Measurements from ENCODE around the gene CTSA. TPM values are rescaled to one million over a fixed set of nuclear protein-coding genes. Genes with fewer than 3 reads are reported as not detected.

CTSA gene
- total and polyA plus RNA-seq, 2 experiments from 2014 or later = 39.9 to 63.9 TPM

- no peak for TF ChIP-seq CTCF (conservative IDR thresholded peaks at IDR 0.05; ENCODE audit: low read depth in 2 of 2)
Measured at GRCh38 chr20:45859916-45860315, 31.2 kb upstream of the CTSA start (continued).

GRCh38 chr20:45860560-45861220 lies 30.4 kb upstream of the CTSA start:
- no peaks in the 10 kb centered on the region for H3F3A ChIP-seq (replicated peaks; ENCODE audit: low read depth)
- Mint-ChIP-seq H3K36me3 (ENCODE audit: low read depth) (peaks cover 3% of the 10 kb centered on the region; the same call in 2 of the 3 replicates), H3K4me1 (peaks cover 28% of the 10 kb centered on the region), H3K27ac (no peak overlapping the region), H3K27me3 (ENCODE audit: insufficient read depth, low read depth, poor library complexity) (peaks cover 3% of the 10 kb centered on the region), H3K4me3 (no peak overlapping the region), H3K9me3 (no peaks in the 10 kb centered on the region)
- H3K27me3 ChIP-seq (ENCODE audit: insufficient read depth) = no peaks in the 10 kb centered on the region
- no peak overlapping the region for H2AFZ ChIP-seq
- peaks cover 26% of the 10 kb centered on the region for H3K4me1 ChIP-seq (ENCODE audit: insufficient read depth)
- no peaks in the 10 kb centered on the region for H4K20me1 ChIP-seq (replicated peaks; ENCODE audit: insufficient read depth)
- H3K4me2 ChIP-seq = no peak overlapping the region
- peaks cover 19% of the 10 kb centered on the region for H3K79me2 ChIP-seq (replicated peaks; ENCODE audit: insufficient read depth)
- no peak for ATAC-seq
- no peaks in the 10 kb centered on the region for H3K9me2 ChIP-seq (ENCODE audit: insufficient read depth)
- DNase-seq (ENCODE audit: low spot score) = no peak
- H3K4me3 ChIP-seq = no peak overlapping the region
- H3K36me3 ChIP-seq (ENCODE audit: insufficient read depth) = 0 out of 2 replicates have a peak, but pooled peaks cover 3% of the 10 kb centered on the region
- no peak overlapping the region for H3K27ac ChIP-seq (ENCODE audit: low read depth)
- TF ChIP-seq JUNB (IDR thresholded peaks at IDR 0.05; ENCODE audit: unreplicated experiment) (no peak), EZH2 (IDR thresholded peaks at IDR 0.05; ENCODE audit: low read depth, unreplicated experiment) (no peak), ZNF114 (CRISPR knock-in tag; IDR thresholded peaks at IDR 0.05) (no peak), ZNF331 (CRISPR knock-in tag; IDR thresholded peaks at IDR 0.05; ENCODE audit: low read depth) (no peak), EZH2phosphoT487 (IDR thresholded peaks at IDR 0.05; ENCODE audit: unreplicated experiment) (no peak), REST (IDR thresholded peaks at IDR 0.05; ENCODE audit: unreplicated experiment) (no peak), STAT1 (IDR thresholded peaks at IDR 0.05; ENCODE audit: unreplicated experiment) (no peak), NANOG (IDR thresholded peaks at IDR 0.05; ENCODE audit: borderline replicate concordance) (no peak), POLR2AphosphoS5 (IDR thresholded peaks at IDR 0.05; ENCODE audit: low read depth) (no peak), CREB1 (CRISPR knock-in tag; IDR thresholded peaks at IDR 0.05; ENCODE audit: low read depth) (no peak), ZNF462 (CRISPR knock-in tag; IDR thresholded peaks at IDR 0.05) (no peak)

All from GM23338 (cell line).